ENCODE data around the gene SPSB1.

The SPSB1 gene

GRCh38 chr1:9292361-9293240 lies at the start of gene SPSB1:
Gene SPSB1, plus strand, starts transcription at chr1:9292894. Its CDS starts 62,998 bp downstream, at chr1:9355892.
- DNase-seq, result peak; percentile 91

- no peak for DNase-seq
These were observed 49.5 kb upstream of the SPSB1 start for GRCh38 chr1:9243066-9243739.

- no peak for DNase-seq
These were observed 48.0 kb upstream of the SPSB1 start for GRCh38 chr1:9244501-9245229.

- no peak for DNase-seq
These were observed 47.5 kb upstream of the SPSB1 start for GRCh38 chr1:9245230-9245619.

- no peak for DNase-seq
These were observed 47.0 kb upstream of the SPSB1 start for GRCh38 chr1:9245661-9246060.

- no peak for DNase-seq
These were observed 46.5 kb upstream of the SPSB1 start for GRCh38 chr1:9246215-9246614.

- no peak for DNase-seq
These were observed 45.6 kb upstream of the SPSB1 start for GRCh38 chr1:9246841-9247785.

- DNase-seq, result no peak
These were observed 44.8 kb upstream of the SPSB1 start for GRCh38 chr1:9247894-9248293.

- no peak for DNase-seq
These were observed 44.1 kb upstream of the SPSB1 start for GRCh38 chr1:9248341-9249262.

GRCh38 chr1:9249263-9249533 lies 43.5 kb upstream of the SPSB1 start:
- DNase-seq, result no peak

- no peak for DNase-seq
These were observed 42.9 kb upstream of the SPSB1 start for GRCh38 chr1:9249534-9250410.

- DNase-seq, result no peak
These were observed 42.0 kb upstream of the SPSB1 start for GRCh38 chr1:9250411-9251381.

GRCh38 chr1:9251501-9251900 lies 41.2 kb upstream of the SPSB1 start:
- no peak for DNase-seq

- no peak for DNase-seq
These were observed 39.7 kb upstream of the SPSB1 start for GRCh38 chr1:9253004-9253403.

- no peak for DNase-seq
These were observed 39.1 kb upstream of the SPSB1 start for GRCh38 chr1:9253453-9254105.

- DNase-seq, result no peak
These were observed 36.4 kb upstream of the SPSB1 start for GRCh38 chr1:9256332-9256731.

GRCh38 chr1:9257851-9258250 lies 34.8 kb upstream of the SPSB1 start:
- DNase-seq, result no peak

GRCh38 chr1:9258629-9259028 lies 34.1 kb upstream of the SPSB1 start:
- DNase-seq, result no peak
